Esophagus muscularis mucosa (tissue), 3 donors: ENCODE measurements around the gene OSGIN1.

Experiments
- EP300 ChIP-seq: sonication (generic); formaldehyde crosslinking; IDR thresholded peaks from one replicate; pipeline ENCODE4 v1.6.1; 2017; ENCODE audit warnings: antibody characterized with exemption
- TF ChIP-seq, protein P1 (sequence below), 3 experiments: fragments of 200-600 bp in 2 of 3; fragments of 450-650 bp in 1 of 3; sonication (generic) in 2 of 3; IDR thresholded peaks; one replicate each; pipeline ENCODE4 v1.5.1; 2017 to 2019; ENCODE audit warnings: antibody characterized with exemption in 3 of 3, mild to moderate bottlenecking in 2 of 3, moderate library complexity in 1 of 3

- TF ChIP-seq, protein P1, sequence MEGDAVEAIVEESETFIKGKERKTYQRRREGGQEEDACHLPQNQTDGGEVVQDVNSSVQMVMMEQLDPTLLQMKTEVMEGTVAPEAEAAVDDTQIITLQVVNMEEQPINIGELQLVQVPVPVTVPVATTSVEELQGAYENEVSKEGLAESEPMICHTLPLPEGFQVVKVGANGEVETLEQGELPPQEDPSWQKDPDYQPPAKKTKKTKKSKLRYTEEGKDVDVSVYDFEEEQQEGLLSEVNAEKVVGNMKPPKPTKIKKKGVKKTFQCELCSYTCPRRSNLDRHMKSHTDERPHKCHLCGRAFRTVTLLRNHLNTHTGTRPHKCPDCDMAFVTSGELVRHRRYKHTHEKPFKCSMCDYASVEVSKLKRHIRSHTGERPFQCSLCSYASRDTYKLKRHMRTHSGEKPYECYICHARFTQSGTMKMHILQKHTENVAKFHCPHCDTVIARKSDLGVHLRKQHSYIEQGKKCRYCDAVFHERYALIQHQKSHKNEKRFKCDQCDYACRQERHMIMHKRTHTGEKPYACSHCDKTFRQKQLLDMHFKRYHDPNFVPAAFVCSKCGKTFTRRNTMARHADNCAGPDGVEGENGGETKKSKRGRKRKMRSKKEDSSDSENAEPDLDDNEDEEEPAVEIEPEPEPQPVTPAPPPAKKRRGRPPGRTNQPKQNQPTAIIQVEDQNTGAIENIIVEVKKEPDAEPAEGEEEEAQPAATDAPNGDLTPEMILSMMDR (IDR thresholded peaks at IDR 0.05): no peak
- no peak for TF ChIP-seq EP300
These were observed 19.9 kb upstream of the OSGIN1 start for GRCh38 chr16:83932955-83933673.
